Caco-2 (cell line): ENCODE results near the gene ADGRE1. TPM values are rescaled to one million over a fixed set of nuclear protein-coding genes. Genes with fewer than 3 reads are reported as not detected.

Experiments used
- BruUV-seq: library from RNA; stranded (reverse); fragments of 400-500 nt; replicated peaks from 2 replicates; lab custom pipeline; 2021; lab: Mats Ljungman, UMichigan
- CTCF ChIA-PET: fragments of 300-600 bp; sonication (Branson Sonifier 250); formaldehyde crosslinking; loops from one replicate; lab custom pipeline; 2022; ENCODE audit warnings: antibody characterized with exemption; lab: Charles Lee
- POLR2A ChIA-PET: fragments of 300-600 bp; sonication (Branson Sonifier 250); formaldehyde crosslinking; loops from one replicate; lab custom pipeline; 2022; ENCODE audit warnings: antibody characterized with exemption; lab: Charles Lee
- DNase-seq, 2 experiments: peaks; one replicate each; pipeline versions ENCODE4 v3.0.0 to v3.0.0-alpha.2; 2020 to 2022
- H3K27me3 ChIP-seq: replicated peaks from 2 replicates; pipeline ENCODE4 v1.6.0; 2011; ENCODE audit warnings: low read length; ENCODE audit not compliant: control insufficient read depth, insufficient read depth
- H3K36me3 ChIP-seq: 2 replicates; pipeline ENCODE4 v1.5.1; 2011; ENCODE audit warnings: low read length; ENCODE audit not compliant: control insufficient read depth, insufficient read depth
- H3K4me1 ChIP-seq: fragments of 250-450 bp; sonication (Bioruptor Pico); 2 replicates; pipeline ENCODE4 v1.5.1; 2020; ENCODE audit warnings: mild to moderate bottlenecking
- H3K4me3 ChIP-seq: 2 replicates; pipeline ENCODE4 v1.5.1; 2011; ENCODE audit warnings: low read depth, mild to moderate bottlenecking, control low read depth, low read length
- H3K9me3 ChIP-seq: fragments of 250-450 bp; sonication (Bioruptor Pico); 2 replicates; pipeline ENCODE4 v1.5.1; 2020; ENCODE audit warnings: mild to moderate bottlenecking, moderate library complexity
- H3K27ac Mint-ChIP-seq: one replicate; pipeline ENCODE4 v1.8.0; 2022; ENCODE audit warnings: mixed read lengths; ENCODE audit not compliant: unreplicated experiment
- H3K27me3 Mint-ChIP-seq: one replicate; pipeline ENCODE4 v1.8.0; 2022; ENCODE audit warnings: mixed read lengths; ENCODE audit not compliant: insufficient read depth, unreplicated experiment
- H3K36me3 Mint-ChIP-seq: one replicate; pipeline ENCODE4 v1.8.0; 2022; ENCODE audit warnings: mild to moderate bottlenecking, mixed read lengths; ENCODE audit not compliant: insufficient read depth, unreplicated experiment
- H3K4me1 Mint-ChIP-seq: one replicate; pipeline ENCODE4 v1.8.0; 2022; ENCODE audit warnings: low read depth, mixed read lengths; ENCODE audit not compliant: unreplicated experiment
- H3K4me3 Mint-ChIP-seq: one replicate; pipeline ENCODE4 v1.8.0; 2022; ENCODE audit warnings: mild to moderate bottlenecking, moderate library complexity, mixed read lengths; ENCODE audit not compliant: unreplicated experiment
- H3K9me3 Mint-ChIP-seq: one replicate; pipeline ENCODE4 v1.8.0; 2022; ENCODE audit warnings: mixed read lengths; ENCODE audit not compliant: unreplicated experiment
- CTCF ChIP-seq, 2 experiments: fragments of 200-600 bp in 1 of 2; IDR thresholded peaks; 1 replicate in 1 of 2; 2 replicates in 1 of 2; pipeline versions ENCODE4 v1.5.1 to v1.8.0; 2011 to 2022; ENCODE audit warnings: antibody characterized with exemption in 1 of 2, control low read depth in 1 of 2, inconsistent platforms in 1 of 2, low read depth in 1 of 2, low read length in 1 of 2, mild to moderate bottlenecking in 1 of 2, moderate library complexity in 1 of 2; ENCODE audit not compliant: insufficient read depth in 1 of 2, severe bottlenecking in 1 of 2, unreplicated experiment in 1 of 2
- intact Hi-C: fragments of 100-400 bp; cut with micrococcal nuclease; formaldehyde crosslinking; loops from one replicate; pipeline ENCODE4 v1.10.0; 2022; ENCODE audit not compliant: unreplicated experiment
- total RNA-seq: library from RNA; stranded (reverse); gene quantifications from 2 replicates; pipeline ENCODE4 v1.2.3, GENCODE V29; 2022

Gene ADGRE1
- total RNA-seq, 1 experiment from 2014 or later, result not detected

GRCh38 chr19:6842871-6843607 is 44.3 kb upstream of the ADGRE1 start:
- Mint-ChIP-seq H3K27me3 (peaks cover 10% of the 10 kb centered on the region), H3K9me3 (no peaks in the 10 kb centered on the region), H3K27ac (no peak overlapping the region), H3K36me3 (no peaks in the 10 kb centered on the region), H3K4me1 (no peaks in the 10 kb centered on the region), H3K4me3 (no peak overlapping the region)
- Histone ChIP-seq H3K9me3 (no peaks in the 10 kb centered on the region), H3K4me1 (no peaks in the 10 kb centered on the region), H3K36me3 (no peaks in the 10 kb centered on the region), H3K4me3 (no peak overlapping the region), H3K27me3 (no peaks in the 10 kb centered on the region)
- ChIA-PET CTCF (interaction anchor here (0.7 kb wide), 1 partner anchor 1027 kb away, joined by 4 read pairs; no protein-coding TSS in a partner anchor), POLR2A (no interaction called here)
- no TSS peak for BruUV-seq
- no peak for TF ChIP-seq CTCF (IDR thresholded peaks at IDR 0.05; ENCODE audit: insufficient read depth in 1 of 2, low read depth in 1 of 2, low read length in 1 of 2, severe bottlenecking in 1 of 2, unreplicated experiment in 1 of 2)
- intact Hi-C loops, result no loop called here
- no peak for DNase-seq

GRCh38 chr19:6847828-6848200 is 39.6 kb upstream of the ADGRE1 start:
- H3K4me3 Mint-ChIP-seq, result no peak overlapping the region
- no peaks in the 10 kb centered on the region for H3K4me1 ChIP-seq
- no peaks in the 10 kb centered on the region for H3K4me1 Mint-ChIP-seq
- no peak for TF ChIP-seq CTCF (IDR thresholded peaks at IDR 0.05; ENCODE audit: insufficient read depth in 1 of 2, low read depth in 1 of 2, low read length in 1 of 2, severe bottlenecking in 1 of 2, unreplicated experiment in 1 of 2)
- no peak overlapping the region for H3K4me3 ChIP-seq
- H3K9me3 ChIP-seq, result no peaks in the 10 kb centered on the region
- BruUV-seq, result no TSS peak
- DNase-seq, result no peak
- no peaks in the 10 kb centered on the region for H3K36me3 Mint-ChIP-seq
- no peak overlapping the region for H3K27ac Mint-ChIP-seq
- no peaks in the 10 kb centered on the region for H3K27me3 ChIP-seq
- no peaks in the 10 kb centered on the region for H3K9me3 Mint-ChIP-seq
- CTCF ChIA-PET, result no interaction called here
- POLR2A ChIA-PET, result no interaction called here
- intact Hi-C loops, result no loop called here
- H3K27me3 Mint-ChIP-seq, result peaks cover 5% of the 10 kb centered on the region
- no peaks in the 10 kb centered on the region for H3K36me3 ChIP-seq

GRCh38 chr19:6848986-6849385 is 38.4 kb upstream of the ADGRE1 start:
- H3K27me3 ChIP-seq, result no peaks in the 10 kb centered on the region
- intact Hi-C loops, result no loop called here
- H3K4me3 ChIP-seq, result no peak overlapping the region
- no peak for TF ChIP-seq CTCF (IDR thresholded peaks at IDR 0.05; ENCODE audit: insufficient read depth in 1 of 2, low read depth in 1 of 2, low read length in 1 of 2, severe bottlenecking in 1 of 2, unreplicated experiment in 1 of 2)
- H3K4me1 Mint-ChIP-seq, result no peaks in the 10 kb centered on the region
- no peaks in the 10 kb centered on the region for H3K9me3 ChIP-seq
- H3K4me3 Mint-ChIP-seq, result no peak overlapping the region
- CTCF ChIA-PET, result interaction anchor here (0.6 kb wide), 1 partner anchor 1506 kb away, joined by 3 read pairs; no protein-coding TSS in a partner anchor
- H3K9me3 Mint-ChIP-seq, result no peaks in the 10 kb centered on the region
- H3K27ac Mint-ChIP-seq, result no peak overlapping the region
- POLR2A ChIA-PET, result no interaction called here
- H3K36me3 Mint-ChIP-seq, result no peaks in the 10 kb centered on the region
- peaks cover 5% of the 10 kb centered on the region for H3K27me3 Mint-ChIP-seq
- H3K4me1 ChIP-seq, result no peaks in the 10 kb centered on the region
- no peaks in the 10 kb centered on the region for H3K36me3 ChIP-seq
- no TSS peak for BruUV-seq
- DNase-seq, result no peak
